Stomach (tissue), 9 donors: Measurements from ENCODE around the gene GPBAR1. TPM values are rescaled to one million over a fixed set of nuclear protein-coding genes. Genes with fewer than 3 reads are reported as not detected.

ENCODE experiments used
- DNase-seq, 2 donors: peaks; one replicate each; pipeline versions ENCODE4 v3.0.0 to v3.0.0-alpha.2; 2013 to 2019
- H3K27ac ChIP-seq, 5 donors: fragments of 200-600 bp in 4 of 5; sonication (generic) in 4 of 5; one replicate each; pipeline ENCODE4 v1.5.1; 2013 to 2019; ENCODE audit warnings: mild to moderate bottlenecking in 1 of 5, moderate library complexity in 1 of 5
- H3K27me3 ChIP-seq, 3 donors: fragments of 200-600 bp; sonication (generic); one replicate each; pipeline ENCODE4 v1.5.1; 2017 to 2019; ENCODE audit warnings: mixed run types in 1 of 3
- H3K36me3 ChIP-seq, 4 donors: fragments of 200-600 bp; sonication (generic); 1 replicate in 3 of 4; 2 replicates in 1 of 4; pipeline ENCODE4 v1.5.1; 2016 to 2019
- H3K4me1 ChIP-seq, 4 donors: fragments of 200-600 bp; sonication (generic); one replicate each; pipeline ENCODE4 v1.5.1; 2016 to 2019
- H3K4me3 ChIP-seq, 4 donors: fragments of 200-600 bp; sonication (generic) in 3 of 4; one replicate each; pipeline ENCODE4 v1.5.1; 2016 to 2019; ENCODE audit warnings: mild to moderate bottlenecking in 1 of 4
- H3K9me3 ChIP-seq, 4 donors: fragments of 200-600 bp; sonication (generic); one replicate each; pipeline ENCODE4 v1.5.1; 2016 to 2019
- CTCF ChIP-seq, 7 experiments: fragments of 450-650 bp in 4 of 7; fragments of 200-600 bp in 3 of 7; sonication (generic) in 3 of 7; IDR thresholded peaks; one replicate each; pipeline ENCODE4 v1.5.1; 2016 to 2019; ENCODE audit warnings: antibody characterized with exemption in 7 of 7, control low read depth in 2 of 7, mild to moderate bottlenecking in 1 of 7
- EP300 ChIP-seq: sonication (generic); formaldehyde crosslinking; IDR thresholded peaks from one replicate; pipeline ENCODE4 v1.6.1; 2017; ENCODE audit warnings: antibody characterized with exemption
- POLR2A ChIP-seq, 4 donors: fragments of 450-650 bp; IDR thresholded peaks; one replicate each; pipeline ENCODE4 v1.6.1; 2016; ENCODE audit warnings: antibody characterized with exemption in 4 of 4, control low read depth in 2 of 4, mild to moderate bottlenecking in 1 of 4, moderate library complexity in 1 of 4
- POLR2AphosphoS5 ChIP-seq, 3 donors: sonication (generic); formaldehyde crosslinking; IDR thresholded peaks; one replicate each; pipeline ENCODE4 v1.6.1; 2016; ENCODE audit warnings: antibody characterized with exemption in 3 of 3
- WGBS, 5 donors: extraction: QIAGEN DNeasy Blood & Tissue Kit in 3 of 5; methylation state at CpG; one replicate each; pipeline versions ENCODE4 v1.1.5 to v1.1.7; 2013 to 2018; 5-methylcytosine and 5-hydroxymethylcytosine counted together
- intact Hi-C: fragments of 100-400 bp; cut with DNase I; formaldehyde crosslinking; loops from one replicate; pipeline ENCODE4 v1.15.1; 2023; ENCODE audit warnings: low total_unique reads
- polyA plus RNA-seq, 3 donors: library from polyadenylated mRNA; stranded (reverse); fragments of 200-250 nt; gene quantifications; one replicate each; pipeline ENCODE4 v1.2.3, GENCODE V29; 2013
- total RNA-seq, 5 donors: library from RNA; depleted of rRNA; stranded (reverse); fragments of >200 nt; gene quantifications; one replicate each; pipeline versions ENCODE4 v1.1.0 to v1.2.3, GENCODE V29; 2014 to 2016
- donor health status: healthy with polysubstance abuse.
- donor health status: Bipolar disorder and iron deficiency.
- donor health status: healthy.

Gene GPBAR1
- total and polyA plus RNA-seq, 8 donors = 0.45 to 4.8 (median 2.2) TPM

- intact Hi-C loops = no loop called here
- TF ChIP-seq POLR2AphosphoS5 (IDR thresholded peaks at IDR 0.05) (no peak), EP300 (no peak), CTCF (IDR thresholded peaks at IDR 0.05) (no peak), POLR2A (IDR thresholded peaks at IDR 0.05) (no peak)
- H3K27ac ChIP-seq = peak overlapping the region; percentile 60 to 82 (median 70)
- H3K36me3 ChIP-seq = peaks cover 35 to 99% (median 93%) of the 10 kb centered on the region in 4 donors
- WGBS, 5 donors = 40 to 71% (median 62%) methylated on average over 4 of the region's 4 CpGs
- H3K4me1 ChIP-seq = peaks cover 29 to 98% (median 71%) of the 10 kb centered on the region in 4 donors
- H3K9me3 ChIP-seq = no peaks in the 10 kb centered on the region
- no peak for DNase-seq
- peak overlapping the region in 1 of 4 donors; percentile 3 for H3K4me3 ChIP-seq
- no peaks in the 10 kb centered on the region for H3K27me3 ChIP-seq
Measured at GRCh38 chr2:218229851-218230250, 31.0 kb upstream of the GPBAR1 start.

DNA sequence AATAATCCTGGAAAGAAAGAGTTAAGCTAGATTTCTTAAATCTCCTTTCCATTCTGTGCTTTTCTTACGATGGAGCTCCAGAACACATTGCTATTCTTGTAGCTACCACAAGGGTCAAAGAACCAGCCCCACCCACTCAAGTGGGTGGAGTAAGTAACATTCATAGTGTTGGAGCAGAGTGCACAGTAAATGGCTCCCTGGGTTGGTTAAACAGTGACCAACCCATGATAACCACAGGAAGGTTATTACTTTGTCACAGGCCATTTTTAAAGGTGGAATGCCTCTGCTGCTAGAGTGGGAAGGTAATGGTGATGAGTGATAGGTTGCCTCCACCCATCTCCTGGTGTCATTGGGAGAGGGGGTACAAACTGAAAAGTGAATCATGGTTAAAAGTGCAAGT lies 29.9 kb upstream of the GPBAR1 start:
- peak; percentile 56 to 87 for DNase-seq
- Histone ChIP-seq H3K36me3 (peaks cover 43 to 99% (median 93%) of the 10 kb centered on the region in 4 donors), H3K4me1 (peaks cover 29 to 98% (median 74%) of the 10 kb centered on the region in 4 donors), H3K27me3 (no peaks in the 10 kb centered on the region), H3K27ac (peak overlapping the region; percentile 60 to 82 (median 71)), H3K4me3 (no peak overlapping the region), H3K9me3 (no peaks in the 10 kb centered on the region)
- intact Hi-C loops = no loop called here
- TF ChIP-seq CTCF (IDR thresholded peaks at IDR 0.05) (peak in 2 of 7 experiments; percentile 21 to 38), EP300 (no peak), POLR2AphosphoS5 (IDR thresholded peaks at IDR 0.05) (peak in 1 of 3 donors; percentile 53)
- 0 to 2% (median 0%) methylated on average over 1 of the region's 1 CpG for WGBS, 5 donors

DNA sequence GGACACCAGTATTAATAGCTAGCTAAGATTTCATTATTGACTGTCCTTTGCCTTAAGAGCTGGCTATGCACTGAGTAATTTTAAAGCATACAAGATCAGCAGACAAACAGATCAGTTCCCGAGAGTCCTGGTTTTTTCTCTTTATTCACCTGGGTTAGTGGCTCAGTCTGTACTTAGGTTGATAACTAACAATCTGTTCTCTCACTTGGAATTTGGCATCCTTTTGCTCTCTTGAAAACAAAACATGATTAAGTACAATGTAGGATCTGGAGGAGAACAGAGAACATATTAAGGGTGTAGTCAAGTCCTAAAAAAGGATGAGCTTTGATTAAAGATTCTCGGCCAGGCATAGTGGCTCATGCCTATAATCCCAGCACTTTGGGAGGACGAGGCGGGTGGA lies 27.3 kb upstream of the GPBAR1 start:
- DNase-seq = no peak
- Histone ChIP-seq H3K9me3 (no peaks in the 10 kb centered on the region), H3K36me3 (peaks cover 50 to 99% (median 92%) of the 10 kb centered on the region in 4 donors), H3K27ac (peak overlapping the region; percentile 1 to 71 (median 59)), H3K4me1 (peaks cover 26 to 84% (median 73%) of the 10 kb centered on the region in 4 donors), H3K27me3 (no peaks in the 10 kb centered on the region), H3K4me3 (no peak overlapping the region)
- no peak for TF ChIP-seq POLR2A (IDR thresholded peaks at IDR 0.05)
- no peak for TF ChIP-seq POLR2AphosphoS5 (IDR thresholded peaks at IDR 0.05)
- TF ChIP-seq EP300 = no peak
- TF ChIP-seq CTCF (IDR thresholded peaks at IDR 0.05) = no peak
- intact Hi-C loops = no loop called here
- 64 to 83% (median 64%) methylated on average over 4 of the region's 4 CpGs for WGBS, 5 donors

GRCh38 chr2:218234521-218234920 lies 26.3 kb upstream of the GPBAR1 start:
- Histone ChIP-seq H3K9me3 (no peaks in the 10 kb centered on the region), H3K4me3 (no peak overlapping the region), H3K27me3 (no peaks in the 10 kb centered on the region), H3K27ac (peak overlapping the region in 4 of 5 donors; percentile 43 to 71 (median 60)), H3K36me3 (peaks cover 54 to 100% (median 97%) of the 10 kb centered on the region in 4 donors), H3K4me1 (peaks cover 22 to 74% (median 63%) of the 10 kb centered on the region in 4 donors)
- DNase-seq = peak in 1 of 2 donors; percentile 52
- TF ChIP-seq POLR2AphosphoS5 (IDR thresholded peaks at IDR 0.05) = peak in 1 of 3 donors; percentile 16
- TF ChIP-seq POLR2A (IDR thresholded peaks at IDR 0.05) = no peak
- TF ChIP-seq EP300 = no peak
- WGBS, 5 donors = 24 to 35% (median 29%) methylated on average over 3 of the region's 3 CpGs
- intact Hi-C loops = no loop called here

- no peak for TF ChIP-seq POLR2AphosphoS5 (IDR thresholded peaks at IDR 0.05)
- H3K4me1 ChIP-seq = peaks cover 17 to 70% (median 58%) of the 10 kb centered on the region in 4 donors
- no peak for DNase-seq
- no peaks in the 10 kb centered on the region for H3K9me3 ChIP-seq
- H3K4me3 ChIP-seq = no peak overlapping the region
- 83 to 97% (median 94%) methylated on average over 2 of the region's 2 CpGs for WGBS, 5 donors
- intact Hi-C loops = no loop called here
- H3K36me3 ChIP-seq = peaks cover 59 to 100% (median 98%) of the 10 kb centered on the region in 4 donors
- peak overlapping the region; percentile 41 to 71 (median 59) for H3K27ac ChIP-seq
- no peaks in the 10 kb centered on the region for H3K27me3 ChIP-seq
Measured at GRCh38 chr2:218235017-218235416, 25.8 kb upstream of the GPBAR1 start.
